Keratinocyte (primary cell): ENCODE measurements around the gene DLG2. TPM values are rescaled to one million over a fixed set of nuclear protein-coding genes. Genes with fewer than 3 reads are reported as not detected.

ENCODE experiments used
- DNase-seq: peaks from one replicate; pipeline ENCODE4 v3.0.0-alpha.2; 2011; ENCODE audit warnings: low read depth, missing footprints, low spot score
- FAIRE-seq: peaks from 2 replicates; lab custom pipeline; 2011; peaks lifted over from hg19 to GRCh38; lab: Jason Lieb, UNC
- H2AFZ ChIP-seq: 2 replicates; pipeline ENCODE4 v1.6.0; 2012; ENCODE audit warnings: low read length, control low read depth, inconsistent platforms; ENCODE audit not compliant: control insufficient read depth
- H3K27ac ChIP-seq: 2 replicates; pipeline ENCODE4 v1.5.1; 2011; ENCODE audit warnings: low read length; ENCODE audit not compliant: control insufficient read depth, insufficient read depth
- H3K27me3 ChIP-seq: 3 replicates; pipeline ENCODE4 v1.6.0; 2011; ENCODE audit warnings: low read length; ENCODE audit not compliant: control insufficient read depth, insufficient read depth; ENCODE audit errors: extremely low read depth
- H3K36me3 ChIP-seq, 2 experiments: 2 replicates in 1 of 2; 3 replicates in 1 of 2; pipeline ENCODE4 v1.5.1; 2011; ENCODE audit warnings: low read length in 2 of 2, mild to moderate bottlenecking in 1 of 2; ENCODE audit not compliant: control insufficient read depth in 2 of 2, insufficient read depth in 2 of 2; ENCODE audit errors: extremely low read depth in 1 of 2
- H3K4me1 ChIP-seq: 3 replicates; pipeline ENCODE4 v1.5.1; 2011; ENCODE audit warnings: low read length; ENCODE audit not compliant: control insufficient read depth, insufficient read depth; ENCODE audit errors: extremely low read depth
- H3K4me2 ChIP-seq: 3 replicates; pipeline ENCODE4 v1.6.0; 2011; ENCODE audit warnings: low read depth, low read length; ENCODE audit not compliant: control insufficient read depth, insufficient read depth; ENCODE audit errors: extremely low read depth
- H3K4me3 ChIP-seq, 3 experiments: fragments of 200-600 bp in 1 of 3; sonication (generic) in 1 of 3; 2 replicates in 2 of 3; 3 replicates in 1 of 3; pipeline ENCODE4 v1.5.1; 2011 to 2016; ENCODE audit warnings: low read length in 3 of 3, mild to moderate bottlenecking in 3 of 3, control low read depth in 2 of 3, inconsistent platforms in 1 of 3, low read depth in 1 of 3, mixed read lengths in 1 of 3, mixed run types in 1 of 3, moderate library complexity in 1 of 3; ENCODE audit not compliant: control insufficient read depth in 2 of 3, insufficient read depth in 2 of 3; ENCODE audit errors: extremely low read depth in 1 of 3
- H3K79me2 ChIP-seq: 2 replicates; pipeline ENCODE4 v1.6.0; 2012; ENCODE audit warnings: low read length; ENCODE audit not compliant: control insufficient read depth, insufficient read depth
- H3K9ac ChIP-seq: 3 replicates; pipeline ENCODE4 v1.6.0; 2011; ENCODE audit warnings: low read length; ENCODE audit not compliant: control insufficient read depth, insufficient read depth; ENCODE audit errors: extremely low read depth
- H3K9me1 ChIP-seq: 3 replicates; pipeline ENCODE4 v1.6.0; 2011; ENCODE audit warnings: low read length; ENCODE audit not compliant: control insufficient read depth, insufficient read depth; ENCODE audit errors: extremely low read depth
- H3K9me3 ChIP-seq: 2 replicates; pipeline ENCODE4 v1.5.1; 2012; ENCODE audit warnings: low read depth, low read length; ENCODE audit not compliant: control insufficient read depth
- H4K20me1 ChIP-seq: 3 replicates; pipeline ENCODE4 v1.6.0; 2011; ENCODE audit warnings: low read length; ENCODE audit not compliant: control insufficient read depth, insufficient read depth; ENCODE audit errors: extremely low read depth
- CTCF ChIP-seq, 3 experiments: IDR thresholded peaks in 1 of 3; conservative IDR thresholded peaks in 1 of 3; optimal IDR thresholded peaks in 1 of 3; 2 replicates in 2 of 3; 3 replicates in 1 of 3; pipeline versions ENCODE3 to v1.5.1; 2011; ENCODE audit warnings: low read length in 3 of 3, mild to moderate bottlenecking in 3 of 3, moderate library complexity in 2 of 3, control low read depth in 1 of 3, inconsistent platforms in 1 of 3; ENCODE audit not compliant: insufficient read depth in 2 of 3; ENCODE audit errors: extremely low read depth in 1 of 3
- EZH2 ChIP-seq: IDR thresholded peaks from one replicate; pipeline ENCODE4 v1.6.1; 2012; ENCODE audit warnings: inconsistent platforms, mild to moderate bottlenecking, low read length, moderate library complexity
- dilution Hi-C: fragments of 300-500 bp; cut with MboI; formaldehyde crosslinking; loops from one replicate; pipeline ENCODE4 v1.7.0; 2020; ENCODE audit warnings: low sequenced_read_pairs; ENCODE audit not compliant: extremely low pct_ligation_motif_present
- polyA plus RNA-seq, 5 experiments: library from polyadenylated mRNA; depleted of rRNA in 3 of 5; stranded (reverse) in 3 of 5; stranded (forward) in 1 of 5; unstranded in 1 of 5; fragments of >200 nt; gene quantifications; 1 replicate in 1 of 5; 2 replicates in 3 of 5; 3 replicates in 1 of 5; pipeline versions ENCODE4 v1.2.1 to v1.2.3, GENCODE V29; 2011 to 2012; ENCODE audit warnings: missing spikeins in 2 of 5, low read depth in 1 of 5, low replicate concordance in 1 of 5

Gene DLG2
- polyA plus RNA-seq, 1 donor (not counting 4 experiments of a cell fraction or from before 2014, with no cell fraction given), result 0.55 TPM

GRCh38 chr11:83836883-83837654 lies 1790.1 kb downstream of the DLG2 start:
- peak; percentile 9 for FAIRE-seq

GRCh38 chr11:83836065-83836464 lies 1791.1 kb downstream of the DLG2 start:
- no peak for FAIRE-seq
- dilution Hi-C loops, result loop anchor here (10.0 kb wide), 1 partner anchor 549 kb away; no protein-coding TSS in a partner anchor

More at GRCh38 chr11:83836883-83837654, 1790.1 kb downstream of the DLG2 start:
- Histone ChIP-seq H3K9me3 (no peaks in the 10 kb centered on the region), H2AFZ (no peak overlapping the region), H3K27ac (no peak overlapping the region), H3K27me3 (no peaks in the 10 kb centered on the region), H4K20me1 (no peaks in the 10 kb centered on the region), H3K4me3 (no peak overlapping the region), H3K4me2 (no peak overlapping the region), H3K36me3 (no peaks in the 10 kb centered on the region), H3K79me2 (no peaks in the 10 kb centered on the region), H3K9ac (no peak overlapping the region), H3K4me1 (no peaks in the 10 kb centered on the region), H3K9me1 (no peaks in the 10 kb centered on the region)
- dilution Hi-C loops, result loop anchor here (10.0 kb wide), 1 partner anchor 548 kb away; no protein-coding TSS in a partner anchor
- TF ChIP-seq CTCF (optimal IDR thresholded peaks at IDR 0.05 in 1 of 3, IDR thresholded peaks at IDR 0.05 in 1 of 3, conservative IDR thresholded peaks at IDR 0.05 in 1 of 3; ENCODE audit: extremely low read depth in 1 of 3, insufficient read depth in 2 of 3, low read length in 3 of 3) (peak; percentile 85 to 96 (median 86)), EZH2 (no peak)
- no peak for DNase-seq

More at GRCh38 chr11:83836065-83836464, 1791.1 kb downstream of the DLG2 start:
- no peaks in the 10 kb centered on the region for H3K36me3 ChIP-seq
- no peak overlapping the region for H3K4me3 ChIP-seq
- no peak overlapping the region for H3K27ac ChIP-seq
- no peak overlapping the region for H3K9ac ChIP-seq
- no peak for DNase-seq
- H3K9me3 ChIP-seq, result no peaks in the 10 kb centered on the region
- H2AFZ ChIP-seq, result no peak overlapping the region
- H3K27me3 ChIP-seq, result no peaks in the 10 kb centered on the region
- H3K4me1 ChIP-seq, result no peaks in the 10 kb centered on the region
- no peaks in the 10 kb centered on the region for H3K79me2 ChIP-seq
- TF ChIP-seq EZH2 (no peak), CTCF (optimal IDR thresholded peaks at IDR 0.05 in 1 of 3, IDR thresholded peaks at IDR 0.05 in 1 of 3, conservative IDR thresholded peaks at IDR 0.05 in 1 of 3; ENCODE audit: extremely low read depth in 1 of 3, insufficient read depth in 2 of 3, low read length in 3 of 3) (no peak)
- H3K9me1 ChIP-seq, result no peaks in the 10 kb centered on the region
- no peak overlapping the region for H3K4me2 ChIP-seq
- no peaks in the 10 kb centered on the region for H4K20me1 ChIP-seq
